ENCODE results near the gene MYL7. TPM values are rescaled to one million over a fixed set of nuclear protein-coding genes. Genes with fewer than 3 reads are reported as not detected.

Gene MYL7
- total and polyA plus RNA-seq, 2 of the 4 experiments (the other 2 are of a cell fraction), result 0.24 TPM; not detected in 1

DNA sequence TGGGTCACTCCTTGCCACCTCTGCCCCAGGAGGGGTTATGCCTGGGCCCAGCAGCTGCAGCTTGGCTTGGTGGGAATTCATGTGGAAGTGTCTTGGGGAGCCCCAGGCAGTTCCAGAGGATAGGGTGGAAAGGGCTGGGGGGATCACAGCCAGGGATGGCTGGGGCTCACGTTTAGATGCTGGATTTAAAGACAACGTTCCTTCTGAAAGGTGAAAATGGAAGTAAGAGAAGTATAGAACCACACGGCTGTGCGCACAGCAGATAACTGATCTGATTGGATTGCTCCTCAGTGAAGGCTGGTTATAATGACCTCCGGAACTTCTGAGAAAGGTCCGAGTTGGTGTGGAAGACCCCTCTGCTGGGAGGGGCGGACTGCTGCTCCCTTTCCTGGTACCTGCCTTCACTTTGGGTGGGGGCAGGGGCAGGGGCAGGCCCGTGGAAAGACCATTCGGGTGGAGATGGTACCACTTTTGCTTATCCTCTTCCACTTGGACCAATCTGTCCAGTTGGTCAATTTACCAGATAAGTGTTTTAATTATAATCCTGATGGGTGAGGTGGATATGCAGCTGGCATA lies 7.9 kb upstream of the MYL7 start:
- Histone ChIP-seq H3K36me3 (ENCODE audit: control insufficient read depth, insufficient read depth, low read length) (no peaks in the 10 kb centered on the region), H2AFZ (replicated peaks; ENCODE audit: low read length, poor library complexity) (no peak overlapping the region), H2AK9ac (replicated peaks; ENCODE audit: low read depth, low read length, poor library complexity) (no peak overlapping the region), H3K4me3 (ENCODE audit: insufficient read depth, low read depth, low read length) (no peak overlapping the region), H3K9ac (ENCODE audit: low read depth, low read length) (no peak overlapping the region), H4K20me1 (ENCODE audit: insufficient read depth, low read length) (no peaks in the 10 kb centered on the region), H2BK120ac (ENCODE audit: low read depth, low read length) (no peak overlapping the region), H2BK15ac (ENCODE audit: low read depth, low read length) (no peak overlapping the region), H3K79me1 (ENCODE audit: low read depth in 1 of 2, low read length in 2 of 2) (no peaks in the 10 kb centered on the region), H3K4me1 (ENCODE audit: control insufficient read depth, insufficient read depth, low read length) (peaks cover 10% of the 10 kb centered on the region; the same call in 1 of the 2 replicates), H3K27me3 (ENCODE audit: control insufficient read depth, insufficient read depth, low read length) (peaks cover 32% of the 10 kb centered on the region), H4K5ac (ENCODE audit: low read depth, low read length) (no peak overlapping the region), H3K4me2 (ENCODE audit: low read depth, low read length) (no peak overlapping the region), H3K56ac (ENCODE audit: extremely low read depth, insufficient read depth, low read length) (no peak overlapping the region), H3K23ac (ENCODE audit: low read depth, low read length) (no peak overlapping the region), H3K9me1 (ENCODE audit: insufficient read depth, low read length) (peaks cover 6% of the 10 kb centered on the region; the same call in 1 of the 2 replicates), H4K91ac (ENCODE audit: insufficient read depth, low read depth, low read length) (no peak overlapping the region), H2BK20ac (ENCODE audit: low read depth, low read length) (no peak overlapping the region), H3K9me3 (ENCODE audit: control insufficient read depth, insufficient read depth, low read length) (no peaks in the 10 kb centered on the region), H4K8ac (ENCODE audit: low read depth in 2 of 2, low read length in 2 of 2) (no peak overlapping the region), H3K14ac (replicated peaks; ENCODE audit: low read depth, low read length) (no peak overlapping the region), H3K18ac (ENCODE audit: low read depth, low read length) (no peak overlapping the region), H3K27ac (ENCODE audit: insufficient read depth, low read length) (no peak overlapping the region), H2BK5ac (ENCODE audit: low read depth, low read length, poor library complexity, severe bottlenecking) (no peak overlapping the region), H2AK5ac (ENCODE audit: low read depth, low read length) (no peak overlapping the region), H3K4ac (ENCODE audit: low read depth, low read length) (no peak overlapping the region)
- in situ Hi-C loops (cut with MboI; ENCODE audit: low sequenced_read_pairs), result no loop called here
- ChIA-PET POLR2A (ENCODE audit: unreplicated experiment) (no interaction called here), CTCF (no interaction called here)
- BruUV-seq (replicated peaks), result no TSS peak
- DNase-seq (no peak), ATAC-seq (ENCODE audit: low read depth) (no peak)
- 92% methylated on average over 5 of the region's 9 CpGs; no CpG with 5 or more reads in 1 of the 2 experiments for WGBS, 2 experiments (ENCODE audit: extremely low coverage in 2 of 2, insufficient read length in 1 of 2)
- intact Hi-C loops (cut with micrococcal nuclease), result no loop called here
- TF ChIP-seq RAD21 (IDR thresholded peaks at IDR 0.05; ENCODE audit: low read length) (no peak), SMC3 (IDR thresholded peaks at IDR 0.05; ENCODE audit: low read depth, low read length) (no peak), MAFK (IDR thresholded peaks at IDR 0.05; ENCODE audit: low read depth, low read length) (no peak), POLR2A (IDR thresholded peaks at IDR 0.05; ENCODE audit: low read depth, low read length) (no peak)
- TF ChIP-seq, protein P1, sequence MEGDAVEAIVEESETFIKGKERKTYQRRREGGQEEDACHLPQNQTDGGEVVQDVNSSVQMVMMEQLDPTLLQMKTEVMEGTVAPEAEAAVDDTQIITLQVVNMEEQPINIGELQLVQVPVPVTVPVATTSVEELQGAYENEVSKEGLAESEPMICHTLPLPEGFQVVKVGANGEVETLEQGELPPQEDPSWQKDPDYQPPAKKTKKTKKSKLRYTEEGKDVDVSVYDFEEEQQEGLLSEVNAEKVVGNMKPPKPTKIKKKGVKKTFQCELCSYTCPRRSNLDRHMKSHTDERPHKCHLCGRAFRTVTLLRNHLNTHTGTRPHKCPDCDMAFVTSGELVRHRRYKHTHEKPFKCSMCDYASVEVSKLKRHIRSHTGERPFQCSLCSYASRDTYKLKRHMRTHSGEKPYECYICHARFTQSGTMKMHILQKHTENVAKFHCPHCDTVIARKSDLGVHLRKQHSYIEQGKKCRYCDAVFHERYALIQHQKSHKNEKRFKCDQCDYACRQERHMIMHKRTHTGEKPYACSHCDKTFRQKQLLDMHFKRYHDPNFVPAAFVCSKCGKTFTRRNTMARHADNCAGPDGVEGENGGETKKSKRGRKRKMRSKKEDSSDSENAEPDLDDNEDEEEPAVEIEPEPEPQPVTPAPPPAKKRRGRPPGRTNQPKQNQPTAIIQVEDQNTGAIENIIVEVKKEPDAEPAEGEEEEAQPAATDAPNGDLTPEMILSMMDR (conservative IDR thresholded peaks at IDR 0.05; ENCODE audit: low read depth, low read length), result no peak
- TF ChIP-seq, protein P2, sequence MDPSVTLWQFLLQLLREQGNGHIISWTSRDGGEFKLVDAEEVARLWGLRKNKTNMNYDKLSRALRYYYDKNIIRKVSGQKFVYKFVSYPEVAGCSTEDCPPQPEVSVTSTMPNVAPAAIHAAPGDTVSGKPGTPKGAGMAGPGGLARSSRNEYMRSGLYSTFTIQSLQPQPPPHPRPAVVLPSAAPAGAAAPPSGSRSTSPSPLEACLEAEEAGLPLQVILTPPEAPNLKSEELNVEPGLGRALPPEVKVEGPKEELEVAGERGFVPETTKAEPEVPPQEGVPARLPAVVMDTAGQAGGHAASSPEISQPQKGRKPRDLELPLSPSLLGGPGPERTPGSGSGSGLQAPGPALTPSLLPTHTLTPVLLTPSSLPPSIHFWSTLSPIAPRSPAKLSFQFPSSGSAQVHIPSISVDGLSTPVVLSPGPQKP (IDR thresholded peaks at IDR 0.05; ENCODE audit: borderline replicate concordance, low read depth, low read length), result no peak
- dilution Hi-C loops (cut with HindIII; ENCODE audit: low sequenced_read_pairs, unreplicated experiment), result no loop called here
